HG03432 (cell line): ENCODE data around the gene UFSP2.

Experiments
- ATAC-seq: cut with Tn5 transposase; IDR thresholded peaks from one replicate; pipeline ENCODE4 v1.9.1; 2021; ENCODE audit warnings: mild to moderate bottlenecking, moderate library complexity; ENCODE audit not compliant: unreplicated experiment

Gene UFSP2

DNA sequence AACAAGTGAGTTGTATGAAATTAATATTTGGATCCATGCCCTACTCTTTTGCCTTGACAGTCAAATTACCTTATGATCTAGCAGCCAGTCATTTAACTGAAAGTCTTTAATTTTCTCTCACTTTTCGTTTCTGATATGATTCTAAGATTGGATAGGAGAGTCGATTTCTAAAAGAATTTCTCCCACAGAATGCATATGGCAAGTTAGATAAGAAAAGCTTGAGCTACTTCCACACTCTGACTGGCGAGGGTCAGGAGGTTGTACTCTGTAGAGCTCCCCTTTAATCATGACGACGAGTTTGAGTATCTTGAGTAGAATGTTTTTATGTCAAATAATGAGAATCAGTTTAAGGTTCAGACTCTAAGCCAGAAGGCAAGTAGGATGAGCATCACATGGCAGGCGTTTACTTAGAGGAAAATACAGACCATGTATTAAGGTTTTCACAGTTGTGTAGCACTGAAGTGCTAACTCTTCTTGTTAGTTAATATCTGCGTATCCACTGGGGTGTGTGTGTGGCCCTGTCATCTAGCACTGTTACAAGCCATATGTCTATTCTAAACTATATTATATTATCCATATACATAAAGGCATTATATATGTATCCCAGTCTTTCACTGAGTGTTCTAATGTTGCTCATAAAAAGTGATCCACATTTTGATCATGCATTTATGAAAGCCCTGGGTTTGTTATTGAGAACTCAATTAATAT lies 67.9 kb downstream of the UFSP2 start:
- no peak for ATAC-seq

DNA sequence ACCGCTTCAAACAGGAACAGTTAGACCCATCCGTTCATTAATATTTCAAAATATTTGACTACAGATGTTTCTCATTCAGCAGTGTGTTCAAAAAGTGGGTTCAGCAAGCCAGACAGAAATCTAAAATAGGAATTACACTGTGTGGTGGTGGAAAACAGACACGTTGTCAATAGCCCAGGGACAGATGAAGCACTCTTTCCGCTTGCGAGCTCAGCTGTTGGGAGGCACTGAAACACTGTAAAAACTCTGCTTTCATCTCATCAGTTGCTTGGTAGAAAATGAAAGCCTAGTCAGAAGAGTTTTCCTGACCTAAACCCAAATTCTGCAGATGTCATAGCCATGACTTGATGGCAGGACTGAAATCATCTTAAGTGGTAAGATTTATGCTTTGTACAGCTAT lies 68.6 kb downstream of the UFSP2 start:
- ATAC-seq = no peak

DNA sequence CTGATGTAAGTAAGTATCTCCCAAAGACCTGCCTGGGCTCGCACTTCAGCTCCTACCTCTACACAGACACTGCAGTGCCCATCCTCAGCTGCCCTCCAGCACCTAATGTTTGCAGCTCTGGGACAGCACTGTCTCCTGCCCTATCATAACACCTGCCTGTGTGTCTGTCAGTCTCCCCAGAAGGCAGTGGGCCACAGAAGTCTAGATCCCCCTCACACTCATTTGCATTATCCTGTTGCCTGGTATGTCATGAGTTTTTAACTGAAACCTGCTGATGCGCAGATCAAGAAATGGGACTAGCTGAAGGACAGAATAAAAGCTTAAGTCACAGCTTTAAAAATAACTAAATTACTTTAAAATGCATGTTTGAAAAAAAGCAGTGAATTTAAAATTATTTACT lies 73.0 kb downstream of the UFSP2 start:
- ATAC-seq = no peak

DNA sequence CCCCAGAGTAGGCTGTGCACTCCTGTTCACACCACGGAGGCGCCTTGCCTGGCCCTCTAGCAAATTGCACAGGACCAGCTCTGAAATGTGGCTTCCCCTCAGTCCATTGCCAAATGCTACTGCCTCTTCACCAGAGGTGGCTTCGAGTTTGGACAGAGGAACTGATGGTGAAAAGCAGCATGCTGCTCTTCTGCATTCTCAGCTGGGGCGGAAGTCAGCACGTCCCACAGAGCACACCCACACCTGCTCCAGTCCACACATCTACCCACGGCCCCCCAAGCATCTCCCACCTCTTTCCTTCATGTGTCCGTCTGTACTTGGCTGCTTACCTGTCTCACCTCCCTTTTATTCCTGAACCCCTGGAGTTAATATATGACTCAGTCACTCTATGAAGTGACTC lies 73.6 kb downstream of the UFSP2 start:
- no peak for ATAC-seq

GRCh38 chr4:185351691-185352090 lies 74.1 kb downstream of the UFSP2 start:
- no peak for ATAC-seq
